HT1080 (cell line): Measurements from ENCODE around the gene SLC37A3. TPM values are rescaled to one million over a fixed set of nuclear protein-coding genes. Genes with fewer than 3 reads are reported as not detected.

ENCODE experiments used
- small RNA-seq: library from RNA; depleted of rRNA; stranded (forward); fragments of <200 nt; gene quantifications from one replicate; pipeline ENCODE3, GENCODE V24; 2014
- total RNA-seq: library from RNA; depleted of rRNA; stranded (reverse); fragments of >200 nt; shearing (Covaris generic); gene quantifications from 2 replicates; pipeline ENCODE4 v1.2.3, GENCODE V29; 2014; rRNA removed

The SLC37A3 gene
- total RNA-seq, 1 experiment from 2014 or later, result 24.3 TPM

Small RNAs within 50 kb of the gene (small RNA-seq; reads per million reads assigned to genes)
- 0.07 reads per million for gene RNA5SP247
- gene RNA5SP248, result 42.2 reads per million, percentile 94 among the genes with 10 or more reads in this experiment

Other genes starting within 250 kb of the SLC37A3 start
- 1.00 and 1.3 TPM in 2 replicates for gene KDM7A, start 221.5 kb downstream of the SLC37A3 start, total RNA-seq
- not detected in 2 replicates for gene RAB19, start 5.5 kb upstream of the SLC37A3 start, total RNA-seq
- gene MKRN1, start 81.0 kb upstream of the SLC37A3 start, total RNA-seq, result 43.3 and 48.1 TPM in 2 replicates
- 1.8 and 2.2 TPM in 2 replicates for gene DENND2A, start 242.3 kb upstream of the SLC37A3 start, total RNA-seq